Measurements from ENCODE around the gene ITPA.
A peak's percentile ranks its signal among the peaks of the same experiment; 100 is the strongest.
"Not testable (repeated sequence)": the region's sequence is repeated elsewhere in the genome, so short reads cannot be mapped to it uniquely, and the experiment has no call there.

Gene ITPA

DNA sequence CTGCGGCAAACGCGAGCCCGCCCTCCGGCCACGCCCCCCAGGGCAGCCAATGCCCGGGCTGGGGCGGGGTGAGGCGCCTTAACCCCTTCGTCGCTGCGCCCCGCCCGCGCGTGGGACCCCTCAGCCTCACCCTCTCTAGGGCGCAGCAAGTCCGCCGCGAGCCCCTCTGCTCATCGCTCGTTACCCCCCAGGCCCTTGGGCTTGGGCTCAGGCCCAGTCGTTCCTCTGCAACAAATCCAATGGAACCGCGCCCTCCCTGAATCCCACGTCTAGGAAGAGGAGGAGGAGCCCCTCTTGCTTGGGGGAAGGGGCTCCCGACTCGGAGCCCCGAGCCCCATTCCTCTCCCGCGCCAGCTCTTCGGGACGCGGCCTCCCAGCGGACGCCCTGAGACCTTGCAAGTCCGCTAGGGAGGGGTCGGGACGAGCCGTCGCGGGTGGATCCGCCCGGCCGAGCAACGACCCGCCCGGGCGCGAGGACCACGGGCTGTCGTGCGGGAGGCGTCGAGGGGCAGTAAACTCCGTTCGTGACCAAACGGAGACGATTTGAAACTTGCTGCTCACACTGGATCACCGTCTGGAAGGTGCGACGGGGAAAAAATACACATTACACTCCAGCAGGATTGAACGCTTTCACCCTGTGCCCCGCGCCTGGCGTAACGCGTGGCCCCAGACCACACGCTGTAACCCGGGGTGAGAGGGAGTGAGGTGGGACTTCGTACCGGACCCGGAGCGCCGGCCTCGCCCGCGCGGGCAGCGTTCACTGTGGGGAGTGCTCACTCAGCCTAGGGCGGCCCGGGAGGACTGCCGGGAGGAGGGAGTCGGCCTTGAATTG, 35.5 kb upstream of the ITPA start:
- DNase-seq (ENCODE audit: low read depth in 2 of 2), result peak; percentile 88 to 89

DNA sequence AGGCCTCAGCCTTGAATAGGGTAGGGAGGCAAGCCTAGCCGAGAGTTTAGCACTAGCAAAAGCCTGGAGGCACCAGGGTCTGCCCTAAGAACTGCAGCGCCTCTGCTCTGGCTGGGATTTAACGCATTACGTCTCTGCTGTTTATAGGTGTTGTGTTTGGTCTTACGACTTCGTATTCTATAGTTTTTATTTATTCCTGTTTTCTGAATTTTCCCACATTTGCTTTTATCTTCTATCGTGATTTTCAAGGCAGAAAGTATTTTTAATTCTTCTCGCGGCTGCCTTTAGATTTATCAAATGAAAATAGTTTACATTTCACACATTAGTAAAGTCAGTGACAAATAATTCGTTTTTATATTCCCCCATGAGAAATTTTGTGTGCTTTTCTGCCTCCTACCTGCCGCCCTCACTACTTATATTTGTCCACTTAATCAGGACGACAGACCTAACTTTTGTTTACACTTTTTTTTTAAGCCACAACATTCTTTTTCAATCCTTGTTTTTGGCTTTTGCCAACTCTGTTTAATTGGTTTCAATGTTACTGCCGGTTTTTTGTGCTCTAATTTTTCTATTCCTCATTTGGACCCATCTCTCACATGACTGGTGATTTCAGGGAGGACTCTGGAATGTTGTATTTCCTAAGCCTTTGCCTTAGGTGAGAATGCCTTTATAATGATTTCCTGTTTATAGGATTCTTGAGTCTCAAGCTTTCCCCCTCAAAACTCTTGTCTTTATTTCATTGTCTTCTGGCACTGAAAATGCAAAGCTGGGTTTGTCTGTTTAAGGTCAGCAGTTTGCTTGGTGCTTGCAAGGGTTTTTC, 34.6 kb upstream of the ITPA start:
- DNase-seq (ENCODE audit: low read depth in 2 of 2), result no peak

DNA sequence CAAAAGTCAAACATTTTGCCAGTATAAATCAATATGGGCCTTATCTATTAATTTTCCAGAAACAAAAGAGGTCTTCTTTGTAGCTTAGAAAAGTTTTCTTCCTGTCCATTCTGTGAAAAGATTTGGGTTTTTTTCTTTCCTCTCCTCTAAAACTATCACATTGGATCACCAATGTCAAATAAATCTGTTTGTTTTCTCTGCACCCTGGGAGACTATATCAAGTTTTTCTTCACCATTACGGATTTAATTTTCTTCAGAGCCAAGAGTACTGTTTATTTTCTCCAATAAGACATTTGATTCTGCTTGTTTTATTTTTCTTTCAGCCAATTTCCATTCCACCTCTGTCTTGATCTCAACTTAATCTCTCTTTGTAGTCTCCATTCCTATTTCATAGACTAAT, 34.0 kb upstream of the ITPA start:
- no peak for DNase-seq (ENCODE audit: low read depth in 2 of 2)

DNA sequence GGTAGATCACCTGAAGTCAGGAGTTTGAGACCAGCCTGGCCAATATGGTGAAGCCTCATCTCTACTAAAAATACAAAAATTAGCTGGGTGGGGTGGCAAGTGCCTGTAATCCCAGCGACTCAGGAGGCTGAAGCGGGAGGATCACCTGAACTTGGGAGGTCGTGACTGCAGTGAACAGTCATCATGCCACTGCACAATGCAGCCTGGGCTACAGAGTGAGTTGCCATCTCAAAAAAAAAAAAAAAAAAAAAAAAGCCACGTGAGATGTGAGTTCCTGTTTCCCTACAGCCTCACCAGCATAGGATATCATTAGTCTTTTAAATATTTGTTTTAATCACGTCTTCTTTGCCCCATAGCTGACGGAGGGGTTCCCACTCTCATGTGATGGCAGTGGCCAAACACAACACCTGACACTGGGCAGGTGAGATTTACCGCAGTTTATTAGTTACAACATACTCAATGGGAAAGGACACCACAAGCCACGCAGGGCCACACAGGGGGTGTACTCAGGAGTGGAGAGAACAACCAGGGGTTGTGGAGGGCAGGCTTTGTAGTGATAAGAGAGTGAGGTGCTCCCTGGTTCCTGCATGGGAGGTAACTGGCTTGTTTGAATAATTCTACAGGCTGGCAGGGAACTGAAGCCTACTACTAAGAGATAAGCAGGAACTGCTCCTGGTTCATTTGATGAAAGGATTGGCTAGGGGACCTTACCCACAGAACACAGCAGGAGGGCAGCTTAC, 31.4 kb upstream of the ITPA start:
- no peak for DNase-seq (ENCODE audit: low read depth in 2 of 2)

DNA sequence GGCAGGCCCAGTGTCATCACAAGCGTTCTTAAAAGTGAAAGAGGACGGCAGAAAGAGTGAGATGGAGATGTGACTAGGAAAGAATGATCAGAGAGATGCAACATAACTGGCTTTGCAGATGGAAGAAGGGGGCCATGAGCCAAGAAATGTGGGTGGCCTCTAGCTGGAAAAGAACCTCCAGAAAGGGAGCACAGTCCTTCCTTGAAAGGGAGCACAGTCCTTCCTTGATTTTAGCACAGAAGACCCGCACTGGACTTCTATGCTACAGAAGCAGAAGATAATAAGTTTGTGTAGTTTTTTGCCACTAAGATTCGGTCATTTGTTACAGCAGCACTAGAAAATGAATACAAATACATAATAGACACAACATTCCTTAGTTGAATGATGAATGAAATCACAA, 29.0 kb upstream of the ITPA start:
- DNase-seq (ENCODE audit: low read depth in 2 of 2), result no peak

DNA sequence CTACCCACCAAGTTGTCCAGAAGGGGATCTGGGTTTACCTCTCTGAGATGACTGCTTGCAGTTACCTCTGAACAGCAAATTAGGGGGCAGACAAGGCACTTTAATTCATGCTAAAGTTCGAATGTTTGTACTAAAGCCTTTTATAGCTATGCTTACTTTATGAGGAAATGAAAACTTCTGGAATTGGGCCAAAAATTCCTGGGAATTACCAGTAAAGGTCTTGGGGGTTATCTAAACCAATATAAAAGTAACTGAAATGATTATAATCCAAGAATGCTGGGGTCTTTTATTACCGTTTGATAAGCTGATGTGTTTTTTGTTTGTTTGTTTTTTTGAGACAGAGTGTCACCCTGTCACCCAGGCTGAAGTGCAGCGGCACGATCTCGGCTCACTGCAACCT, 28.0 kb upstream of the ITPA start:
- no peak for DNase-seq (ENCODE audit: low read depth in 2 of 2)

DNA sequence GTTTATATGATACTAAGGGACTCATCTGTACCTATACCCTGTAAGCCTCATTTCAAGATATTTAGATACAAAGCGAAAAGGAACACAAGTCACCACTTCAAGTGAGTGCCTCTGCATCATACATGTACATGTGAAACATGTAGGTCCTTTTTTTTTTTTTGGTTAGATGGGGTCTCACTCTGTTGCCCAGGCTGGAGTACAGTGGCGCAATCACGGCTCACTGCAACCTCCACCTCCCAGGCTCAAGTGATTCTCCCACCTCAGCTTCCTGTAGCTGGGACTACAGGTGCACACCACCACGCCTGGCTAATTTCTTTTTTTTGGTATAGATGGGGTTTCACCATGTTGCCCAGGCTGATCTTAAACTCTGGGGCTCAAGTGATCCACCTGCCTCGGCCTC, 26.9 kb upstream of the ITPA start:
- not testable (repeated sequence) for DNase-seq (ENCODE audit: low read depth in 2 of 2)

DNA sequence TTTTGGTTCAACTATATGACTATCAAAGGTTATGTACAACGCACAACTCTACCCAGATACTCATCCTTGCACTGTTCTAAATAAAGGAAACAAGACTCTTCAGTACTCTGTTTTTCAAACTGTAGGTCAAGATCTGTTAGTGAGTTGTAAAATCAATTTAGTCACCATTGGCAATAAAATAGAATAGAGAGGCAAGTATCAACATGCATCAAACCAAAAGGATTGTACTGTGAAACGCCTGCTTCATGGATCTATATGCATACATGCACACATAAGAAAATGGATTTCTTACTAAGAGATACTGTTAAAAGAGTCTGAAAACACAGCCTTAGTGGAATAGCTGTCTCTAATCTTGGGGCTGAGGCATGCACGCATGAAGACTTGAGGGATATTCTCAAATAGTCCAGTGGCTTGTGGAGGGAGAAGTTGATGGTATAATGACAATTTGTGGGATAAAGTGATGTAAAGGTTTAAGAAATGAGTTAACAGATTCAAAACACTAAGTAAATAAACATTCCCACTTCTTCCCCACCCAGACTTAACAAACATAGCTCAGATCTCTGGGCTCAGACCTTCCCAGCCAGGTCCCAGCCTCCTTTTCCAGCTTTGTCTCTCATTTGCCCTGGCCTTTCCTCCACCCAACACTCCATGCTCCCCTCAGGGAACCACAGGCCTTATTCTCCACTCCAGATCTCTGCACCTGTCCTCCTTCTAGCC, 25.2 kb upstream of the ITPA start:
- no peak for DNase-seq (ENCODE audit: low read depth in 2 of 2)

DNA sequence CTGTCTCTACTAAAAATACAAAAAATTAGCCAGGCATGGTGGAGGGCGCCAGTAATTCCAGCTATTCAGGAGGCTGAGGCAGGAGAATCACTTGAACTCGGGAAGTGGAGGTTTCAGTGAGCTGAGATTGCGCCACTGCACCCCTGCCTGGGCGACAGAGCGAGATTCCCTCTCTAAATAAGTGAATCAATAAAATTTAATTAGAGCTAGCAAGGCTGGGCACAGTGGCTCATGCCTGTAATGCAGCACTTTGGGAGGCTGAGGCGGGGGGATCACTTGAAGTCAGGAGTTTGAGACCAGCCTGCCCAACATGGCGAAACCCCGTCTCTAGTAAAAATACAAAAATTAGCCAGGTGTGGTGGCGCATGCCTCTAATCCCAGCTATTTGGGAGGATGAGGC, 21.4 kb upstream of the ITPA start:
- DNase-seq (ENCODE audit: low read depth in 2 of 2), result not testable (repeated sequence)

DNA sequence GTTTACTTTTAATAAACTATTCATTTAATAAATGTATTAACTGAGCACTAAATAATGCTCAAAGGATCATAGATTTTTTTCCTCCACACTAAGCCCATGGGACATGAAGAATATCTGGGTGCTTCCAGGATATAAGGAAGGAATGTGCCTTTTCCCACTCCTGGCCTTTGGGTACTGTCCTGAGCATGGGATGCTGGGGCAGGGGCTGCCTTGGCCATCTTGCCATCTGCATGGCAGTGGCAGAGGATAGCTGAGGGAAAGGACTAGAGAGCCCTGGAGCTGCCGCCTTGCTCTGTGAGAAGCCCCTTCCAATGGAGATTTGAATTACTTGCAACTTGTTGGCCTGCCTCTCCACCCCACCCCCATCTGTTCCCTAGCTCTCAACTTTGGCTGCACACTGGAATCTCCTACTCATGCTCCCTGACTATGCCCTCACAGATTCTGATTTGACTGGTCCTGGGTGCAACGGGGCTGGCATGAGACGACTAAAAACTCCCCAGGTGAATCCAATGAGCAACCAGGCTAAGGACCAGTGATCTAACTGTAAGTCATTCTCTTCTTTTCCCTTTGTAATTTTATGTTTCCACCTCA, 20.4 kb upstream of the ITPA start:
- no peak for DNase-seq (ENCODE audit: low read depth in 2 of 2)

DNA sequence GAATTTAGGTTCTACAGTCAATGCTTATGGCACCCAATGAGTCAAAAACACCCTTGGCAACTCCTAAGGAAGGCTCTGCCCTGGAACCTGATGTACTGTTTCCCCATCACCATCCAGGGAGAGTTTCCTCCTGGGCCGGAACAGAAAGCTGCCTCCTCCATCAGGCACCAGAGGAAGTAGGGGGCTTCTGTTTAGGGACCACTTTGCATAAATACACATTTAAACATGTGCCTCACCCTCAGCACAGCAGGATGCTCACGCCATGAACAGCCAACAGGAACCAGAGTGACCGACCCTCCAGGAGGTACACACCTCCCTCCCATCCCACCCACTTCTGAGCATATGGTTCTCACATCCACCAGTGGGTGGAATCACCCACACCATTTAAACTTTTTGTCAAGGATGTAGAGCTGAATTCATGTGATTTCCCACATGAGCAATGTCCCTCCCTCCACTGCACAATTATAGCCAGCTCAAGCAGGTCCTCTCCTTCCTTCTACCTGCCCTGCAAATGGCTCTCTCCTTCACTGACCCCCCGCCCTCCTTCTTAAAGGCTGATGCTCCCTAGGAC, 19.7 kb upstream of the ITPA start:
- DNase-seq (ENCODE audit: low read depth in 2 of 2), result no peak

DNA sequence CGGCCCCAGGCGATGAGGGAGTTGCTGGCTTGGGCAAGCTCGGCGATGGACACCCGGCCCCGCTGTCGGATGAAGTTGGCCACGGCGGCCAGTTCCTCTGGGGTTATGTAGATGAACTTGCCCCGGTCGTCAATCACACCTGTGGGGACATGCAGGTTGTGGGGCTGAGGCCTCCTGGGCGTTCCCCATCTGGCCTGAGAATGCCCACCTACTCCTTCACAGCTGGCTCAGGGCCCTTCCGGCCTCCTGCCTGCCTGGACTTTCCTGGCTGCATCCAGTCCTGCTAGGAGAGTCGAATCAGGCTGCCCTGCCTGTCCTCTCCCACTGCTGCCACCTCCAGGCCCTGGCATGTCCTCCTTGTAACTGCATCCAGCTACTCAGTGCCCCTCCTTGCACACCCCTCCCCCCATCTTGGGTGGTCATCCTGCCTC, 18.6 kb upstream of the ITPA start:
- no peak for DNase-seq (ENCODE audit: low read depth in 2 of 2)

DNA sequence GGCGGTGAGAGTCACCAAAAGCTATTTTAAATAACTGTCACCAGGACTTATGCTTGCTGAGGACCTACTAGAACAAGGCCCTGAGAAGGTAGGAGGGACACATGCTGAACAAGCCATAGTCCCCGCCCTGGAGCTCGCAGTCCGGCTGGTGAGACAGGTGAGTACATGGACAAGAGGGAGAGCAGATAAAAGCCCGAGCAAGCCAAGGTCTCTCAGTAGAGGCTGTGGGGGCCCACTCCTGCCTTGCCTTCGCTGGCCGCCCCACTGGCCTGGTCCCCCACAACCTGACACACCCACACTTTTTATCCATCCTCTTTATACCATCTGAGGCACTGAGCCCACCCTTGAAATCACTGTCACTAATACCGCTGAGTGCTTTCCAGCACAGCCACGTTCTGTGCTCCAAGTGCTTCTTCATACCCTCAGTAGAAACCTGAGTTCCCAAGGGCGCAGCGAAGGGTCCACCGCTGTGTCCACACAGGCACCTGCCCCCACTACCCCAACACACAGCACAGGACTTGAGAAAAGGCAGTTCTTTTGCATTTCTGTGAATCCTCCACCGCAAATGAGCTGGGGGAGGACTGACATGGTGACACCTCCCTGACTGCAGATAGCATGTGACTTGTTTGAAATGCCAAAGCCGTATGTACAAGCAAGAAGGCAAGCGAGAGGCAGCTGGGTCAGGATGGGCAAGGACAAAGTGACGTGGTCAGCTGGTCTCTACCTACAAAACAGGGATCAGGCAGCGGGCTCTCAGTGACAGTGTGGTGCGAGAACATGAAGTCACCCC, 16.9 kb upstream of the ITPA start:
- no peak for DNase-seq (ENCODE audit: low read depth in 2 of 2)

DNA sequence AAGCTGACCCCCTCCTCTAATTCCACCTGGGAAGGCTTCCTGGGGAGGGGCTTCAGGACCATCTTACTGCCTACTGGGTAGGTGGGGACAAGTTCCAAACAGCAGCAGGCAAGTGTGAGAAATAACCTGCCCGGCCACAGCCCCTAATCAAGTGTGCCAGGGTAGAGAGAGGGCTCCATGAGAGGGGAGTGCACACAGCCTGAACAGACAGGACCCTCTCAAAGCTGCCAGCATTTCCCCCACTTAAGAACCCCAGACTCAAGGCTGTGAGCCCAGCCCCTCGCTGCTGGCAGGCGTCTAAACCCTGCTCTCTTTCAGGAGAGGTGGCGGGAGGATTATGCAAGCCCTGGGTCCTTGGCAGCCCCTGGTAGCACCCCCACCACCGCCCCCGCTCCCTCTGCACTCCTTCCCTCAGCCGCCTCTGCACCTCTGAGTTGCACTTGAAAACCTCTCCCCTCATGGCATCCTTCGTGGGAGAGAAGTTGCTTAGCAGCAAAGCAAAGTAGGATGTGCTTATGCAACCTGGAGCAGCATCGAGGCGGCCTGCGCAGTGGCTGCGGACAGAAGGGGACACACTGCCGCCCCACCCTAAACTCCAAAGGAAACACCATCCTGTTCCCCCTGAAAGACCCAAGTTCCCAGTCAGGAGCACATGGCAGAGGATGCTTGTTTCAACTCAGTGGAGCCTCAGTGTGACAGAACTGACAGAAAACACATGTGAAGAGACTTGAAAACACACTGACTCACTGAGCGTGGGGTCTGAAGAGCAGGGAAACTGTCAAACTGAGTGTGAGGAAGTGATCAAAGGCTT, 15.3 kb upstream of the ITPA start:
- no peak for DNase-seq (ENCODE audit: low read depth in 2 of 2)

DNA sequence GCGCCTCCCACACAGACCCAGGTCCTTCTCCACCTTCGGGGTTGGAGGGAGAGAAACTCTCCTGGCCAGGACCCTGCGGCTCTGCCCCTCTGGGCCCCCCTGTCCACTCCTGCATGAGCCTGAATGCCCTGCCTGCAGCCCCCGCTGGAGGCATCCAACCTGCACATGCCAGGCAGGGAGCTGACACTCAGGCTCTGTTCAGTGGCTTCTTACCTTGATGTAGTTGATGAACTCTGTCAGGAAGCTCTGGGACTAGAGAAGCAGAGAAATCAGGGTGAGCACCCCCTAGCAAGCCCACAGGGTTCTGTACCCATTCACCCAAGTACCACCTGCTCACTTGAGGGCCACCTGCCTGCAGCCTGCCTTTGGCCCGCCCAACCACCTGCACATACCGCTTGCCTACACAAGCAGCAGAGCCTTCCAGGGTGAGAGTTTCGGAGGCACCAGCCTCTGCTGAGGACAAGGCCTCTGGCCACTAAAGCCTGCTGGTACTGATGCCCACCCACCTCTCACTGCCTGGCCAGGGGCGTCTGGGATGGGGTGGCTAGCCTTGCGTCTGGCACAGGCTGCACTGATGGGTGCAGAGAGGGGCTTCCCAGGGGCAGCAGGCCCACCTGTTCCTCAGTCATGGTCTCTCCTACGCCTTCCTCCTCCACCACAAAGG, 14.5 kb upstream of the ITPA start:
- DNase-seq (ENCODE audit: low read depth in 2 of 2), result no peak

DNA sequence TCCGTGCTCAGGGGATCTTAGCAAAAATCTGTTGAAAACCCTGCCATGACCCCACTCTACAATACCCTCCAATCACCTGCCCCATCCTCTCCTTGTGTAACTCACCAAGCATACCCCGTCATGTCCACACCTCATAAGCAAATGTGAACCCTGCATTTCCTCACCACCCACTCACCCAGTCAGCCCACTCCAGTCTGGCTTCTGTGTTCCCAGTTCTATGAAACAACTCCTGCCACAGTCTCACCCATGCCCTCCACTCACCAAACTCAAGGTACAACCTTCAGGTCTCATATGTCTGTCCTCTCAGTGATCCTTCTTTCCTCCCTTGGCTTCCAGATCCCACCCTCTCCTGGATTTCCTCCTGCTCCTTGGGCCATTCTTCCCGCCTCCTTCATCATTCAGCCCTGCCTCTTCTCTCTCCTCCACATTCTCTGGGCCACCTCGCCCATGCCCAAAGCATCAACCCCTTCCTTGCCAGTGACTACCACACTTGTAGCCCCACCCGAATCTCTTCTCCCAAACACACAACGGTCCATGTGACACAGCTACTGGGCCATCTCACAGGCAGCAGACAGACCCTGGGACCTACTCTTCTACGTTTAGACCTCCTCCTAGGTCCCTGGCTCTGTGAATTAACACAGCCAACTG, 13.6 kb upstream of the ITPA start:
- DNase-seq (ENCODE audit: low read depth in 2 of 2), result no peak

DNA sequence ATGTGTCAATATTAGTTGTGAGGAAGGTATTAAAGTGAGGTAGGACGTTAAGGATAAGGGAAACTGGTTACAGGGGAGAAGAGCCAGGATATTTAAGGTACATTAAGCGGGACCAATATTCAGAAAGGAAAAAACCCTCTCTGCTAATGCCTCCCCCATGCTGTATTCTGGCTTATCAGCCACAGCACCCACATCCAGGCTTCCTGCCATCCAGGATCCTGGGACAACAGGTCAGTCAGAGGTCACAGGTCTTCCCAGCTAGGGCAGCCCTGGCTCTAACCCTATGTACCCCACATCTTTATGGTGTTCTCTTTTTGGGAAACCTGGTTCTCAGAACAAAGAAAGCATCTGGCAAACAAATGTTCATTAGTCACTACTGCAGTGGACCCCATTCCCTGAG, 10.1 kb upstream of the ITPA start:
- DNase-seq (ENCODE audit: low read depth in 2 of 2), result no peak

Data from stimulated activated CD4-positive, alpha-beta T cell treated with anti-CD3 and anti-CD28 coated beads, Interleukin-4, amount 100 ng/mL, for 48 hours (primary cell).